ENCODE results near the gene PPA1.
"Not testable (repeated sequence)": the region's sequence is repeated elsewhere in the genome, so short reads cannot be mapped to it uniquely, and the experiment has no call there.

PPA1 gene

GRCh38 chr10:70233109-70233938, at the start of gene PPA1:
Gene PPA1 (minus strand): TSS chr10:70233429. CDS start chr10:70233327, 102 bp downstream.
- DNase-seq: peak; percentile 98

- no peak for DNase-seq
Observed at GRCh38 chr10:70281609-70282008, 48.4 kb upstream of the PPA1 start.

- no peak for DNase-seq
Observed at GRCh38 chr10:70280099-70280498, 46.9 kb upstream of the PPA1 start.

GRCh38 chr10:70277396-70278030, 44.3 kb upstream of the PPA1 start:
- no peak for DNase-seq

- no peak for DNase-seq
Observed at GRCh38 chr10:70274643-70275042, 41.4 kb upstream of the PPA1 start.

GRCh38 chr10:70272925-70273316, 39.7 kb upstream of the PPA1 start:
- DNase-seq: no peak

- DNase-seq: no peak
Observed at GRCh38 chr10:70271996-70272924, 39.0 kb upstream of the PPA1 start.

GRCh38 chr10:70270952-70271351, 37.7 kb upstream of the PPA1 start:
- no peak for DNase-seq

GRCh38 chr10:70269741-70270140, 36.5 kb upstream of the PPA1 start:
- DNase-seq: no peak

- DNase-seq: no peak
Observed at GRCh38 chr10:70268376-70268775, 35.1 kb upstream of the PPA1 start.

- peak; percentile 74 for DNase-seq
Observed at GRCh38 chr10:70267161-70267933, 34.1 kb upstream of the PPA1 start.

- no peak for DNase-seq
Observed at GRCh38 chr10:70266701-70267100, 33.5 kb upstream of the PPA1 start.

- no peak for DNase-seq
Observed at GRCh38 chr10:70266056-70266455, 32.8 kb upstream of the PPA1 start.

- DNase-seq: peak; percentile 81
Observed at GRCh38 chr10:70265032-70265689, 31.9 kb upstream of the PPA1 start.

GRCh38 chr10:70260734-70261133, 27.5 kb upstream of the PPA1 start:
- DNase-seq: no peak

- DNase-seq: no peak
Observed at GRCh38 chr10:70260259-70260658, 27.0 kb upstream of the PPA1 start.

GRCh38 chr10:70258216-70258615, 25.0 kb upstream of the PPA1 start:
- no peak for DNase-seq

GRCh38 chr10:70257816-70258215, 24.6 kb upstream of the PPA1 start:
- DNase-seq: not testable (repeated sequence)

GRCh38 chr10:70256463-70256862, 23.2 kb upstream of the PPA1 start:
- DNase-seq: no peak

GRCh38 chr10:70255329-70256299, 22.4 kb upstream of the PPA1 start:
- DNase-seq: no peak
